ENCODE results near the gene EBPL.

The EBPL gene

DNA sequence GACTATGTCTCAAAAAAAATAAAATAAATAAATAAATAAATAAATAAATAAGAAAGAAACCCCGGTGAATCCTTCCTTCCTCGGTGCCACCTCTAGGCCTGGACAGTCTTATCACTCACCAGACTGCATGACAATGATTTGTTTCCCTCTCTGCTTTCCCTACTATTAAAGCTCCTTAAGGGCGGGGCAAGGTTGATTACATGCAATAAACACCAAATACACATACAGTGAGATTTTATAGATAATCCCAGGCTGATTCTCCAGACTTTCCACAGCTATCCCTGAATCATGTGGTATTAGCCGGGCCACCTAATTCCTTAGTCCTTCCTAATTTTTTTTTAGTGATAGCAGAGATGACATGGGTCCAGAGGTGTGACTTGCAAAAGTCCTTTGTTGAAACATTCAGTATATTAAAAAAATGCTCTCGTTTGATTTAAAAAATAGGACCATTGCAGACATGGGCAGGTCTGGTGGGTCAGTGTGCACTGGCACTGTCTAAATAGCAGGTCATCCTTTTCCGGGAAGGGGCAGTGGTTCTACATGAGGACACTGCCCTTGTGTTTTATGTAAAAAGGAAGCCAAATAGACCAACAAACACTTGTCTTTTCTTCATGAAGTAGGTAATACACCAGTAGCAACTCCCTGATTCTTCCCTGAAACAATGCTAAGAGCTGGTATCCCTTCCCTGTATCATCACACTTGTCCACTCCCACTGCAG lies 14.5 kb downstream of the EBPL start:
- no peak for DNase-seq (ENCODE audit: low spot score)

DNA sequence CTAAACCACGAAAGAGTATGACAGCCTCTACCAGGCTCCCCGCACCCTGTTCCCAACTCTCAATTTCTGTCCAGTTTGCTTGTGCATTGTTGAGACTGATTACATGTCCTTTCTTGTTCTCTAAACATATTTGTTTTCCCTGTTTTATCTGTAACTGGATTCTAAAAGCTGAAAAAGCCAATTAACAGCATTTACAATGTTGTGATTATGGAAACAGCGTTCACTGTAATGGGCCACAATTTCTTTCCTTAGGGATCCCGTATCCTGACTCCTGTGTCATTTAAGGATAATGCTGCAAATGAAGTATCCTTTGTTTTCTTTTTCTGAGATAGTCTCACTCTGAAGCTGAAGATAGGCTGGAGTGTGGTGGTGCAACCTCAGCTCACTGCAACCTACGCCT lies 20.5 kb downstream of the EBPL start:
- DNase-seq (ENCODE audit: low spot score): no peak

DNA sequence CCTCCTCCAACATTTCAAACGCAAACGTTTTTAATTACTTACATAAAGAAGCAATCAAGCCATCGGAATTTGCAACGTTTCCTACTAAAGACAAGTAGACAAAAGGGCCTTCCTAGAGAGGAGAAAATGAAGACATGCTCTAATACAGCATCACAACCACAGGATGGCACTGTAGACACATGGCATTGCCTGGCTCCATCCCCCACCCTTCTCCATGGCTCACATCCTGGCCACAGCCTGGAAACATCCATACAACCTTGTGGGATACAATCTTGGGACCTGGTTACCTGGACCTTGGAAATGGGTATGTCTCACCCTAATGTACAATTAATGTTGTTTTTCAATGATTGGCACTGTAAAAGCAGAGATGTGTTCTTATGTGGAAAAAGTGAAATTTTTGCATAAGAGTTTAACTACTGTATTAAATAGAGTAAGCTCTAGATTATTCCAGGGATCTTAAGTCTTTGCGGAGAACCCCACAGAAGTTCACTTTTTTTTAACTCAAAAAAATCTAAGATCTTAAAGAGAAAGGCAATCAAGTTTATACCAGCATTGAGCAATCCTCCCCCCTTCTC lies 21.5 kb downstream of the EBPL start:
- peak; percentile 79 for DNase-seq (ENCODE audit: low spot score)

DNA sequence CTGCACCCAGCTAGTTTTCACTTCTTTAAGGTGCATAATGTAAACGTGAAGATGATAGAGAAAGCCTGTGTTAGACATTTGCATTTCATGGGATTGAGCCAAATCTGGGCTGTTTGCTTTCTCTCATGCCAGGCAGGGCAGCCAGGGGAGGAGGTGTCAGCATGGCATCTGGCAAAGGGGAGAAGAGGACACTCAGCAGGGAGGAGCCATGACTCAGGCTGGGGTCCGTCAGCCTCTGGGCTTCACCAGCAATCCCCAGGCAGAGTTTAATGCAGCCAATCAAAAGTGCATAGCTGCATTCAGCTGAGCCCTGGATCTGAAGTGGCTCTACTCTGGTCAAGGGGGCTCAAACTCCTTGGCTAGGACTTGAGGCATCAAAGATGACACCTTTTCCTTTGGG lies 23.5 kb downstream of the EBPL start:
- no peak for DNase-seq (ENCODE audit: low spot score)

DNA sequence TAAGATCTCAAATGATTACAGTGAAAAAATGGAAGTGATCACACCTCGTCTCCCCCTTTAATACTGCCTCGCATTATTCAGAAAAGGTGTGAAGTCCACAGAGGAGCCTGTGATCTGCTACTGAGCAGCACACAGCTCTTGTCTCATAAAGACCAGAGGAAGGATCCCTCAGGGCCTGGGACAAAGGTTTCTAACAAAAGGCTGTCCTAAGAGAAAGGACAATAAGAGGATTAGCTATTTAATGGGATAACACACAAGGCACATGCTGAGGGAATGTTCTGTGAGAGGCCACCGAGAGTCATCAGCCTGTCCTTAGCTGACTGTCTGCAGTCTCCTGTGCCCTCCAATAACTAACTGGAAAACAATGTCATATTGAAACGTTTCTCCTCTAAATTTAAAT lies 26.7 kb downstream of the EBPL start:
- DNase-seq (ENCODE audit: low spot score): no peak

DNA sequence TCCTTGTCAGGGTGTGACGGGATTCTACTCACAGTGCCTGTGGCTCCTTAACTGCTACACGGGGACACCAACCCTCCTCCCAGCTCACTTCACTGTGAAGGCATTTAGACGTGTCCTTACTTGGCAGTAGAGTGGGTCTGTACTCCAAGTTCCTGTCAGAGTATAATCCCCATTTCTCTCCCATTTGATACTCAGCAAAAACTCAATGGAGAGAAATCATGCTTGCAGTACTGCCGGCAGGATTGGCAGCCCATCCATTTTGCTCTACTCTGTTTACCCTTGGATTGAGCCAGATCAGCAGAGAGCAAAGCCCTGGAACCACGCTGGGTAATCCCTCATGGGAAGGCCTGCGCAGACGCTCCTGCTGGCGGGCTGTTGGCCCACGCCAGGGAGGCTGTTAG lies 34.0 kb downstream of the EBPL start:
- DNase-seq (ENCODE audit: low spot score): no peak

DNA sequence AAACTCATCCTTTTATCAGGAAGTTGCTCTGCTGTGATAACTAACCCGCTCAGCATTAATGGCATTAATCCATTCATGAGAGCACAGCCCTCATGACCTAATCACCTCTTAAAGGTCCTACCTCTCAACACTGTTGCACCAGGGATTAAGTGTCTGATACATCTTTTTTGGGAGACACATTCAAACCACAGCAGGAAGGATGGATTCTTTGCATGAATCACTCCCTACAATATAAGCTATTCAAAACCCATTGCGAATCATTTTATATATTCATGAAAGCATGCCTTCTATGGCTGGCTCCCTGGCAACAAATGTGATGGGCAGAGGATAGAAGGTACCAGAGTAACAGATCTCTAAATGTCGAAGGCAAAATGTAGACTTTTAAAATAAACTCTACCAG lies 35.4 kb downstream of the EBPL start:
- DNase-seq (ENCODE audit: low spot score): no peak

DNA sequence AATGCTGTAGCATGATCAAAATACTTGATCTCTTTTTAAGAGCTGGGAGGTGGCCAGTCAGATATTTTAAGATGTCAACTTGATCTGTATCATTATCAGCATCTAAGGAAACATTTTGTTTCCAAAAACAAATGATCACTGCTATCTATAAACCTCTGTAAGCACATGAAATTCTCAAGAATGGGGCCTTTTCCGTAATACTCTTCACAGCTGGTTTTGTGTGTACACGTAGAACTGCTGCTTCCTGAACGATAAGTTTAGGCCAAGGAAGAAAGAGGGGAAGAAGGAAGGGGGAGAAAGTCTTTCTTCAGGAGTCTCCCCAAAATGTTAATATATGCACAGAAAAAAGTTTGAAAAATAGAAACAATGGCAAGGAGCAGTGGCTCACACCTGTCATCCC lies 37.3 kb downstream of the EBPL start:
- DNase-seq (ENCODE audit: low spot score): no peak

DNA sequence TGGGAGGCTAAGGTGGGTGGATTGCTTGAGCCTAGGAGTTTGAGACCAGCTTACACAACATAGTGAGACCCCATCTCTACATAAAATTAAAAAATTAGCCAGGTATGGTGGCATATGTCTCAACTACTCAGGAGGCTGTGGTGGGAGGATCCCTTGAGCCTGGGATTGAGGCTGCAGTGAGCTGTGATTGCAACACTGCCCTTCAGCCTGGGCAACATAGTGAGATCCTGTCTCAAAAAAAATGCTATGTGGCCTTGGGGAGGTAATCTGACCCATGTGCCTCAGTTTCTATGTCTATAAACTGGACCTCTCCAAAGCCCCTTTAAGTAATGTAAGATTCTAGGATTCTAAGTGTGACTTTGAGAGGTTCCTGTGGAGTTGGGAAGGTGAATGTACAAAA lies 37.8 kb downstream of the EBPL start:
- DNase-seq (ENCODE audit: low spot score): no peak

DNA sequence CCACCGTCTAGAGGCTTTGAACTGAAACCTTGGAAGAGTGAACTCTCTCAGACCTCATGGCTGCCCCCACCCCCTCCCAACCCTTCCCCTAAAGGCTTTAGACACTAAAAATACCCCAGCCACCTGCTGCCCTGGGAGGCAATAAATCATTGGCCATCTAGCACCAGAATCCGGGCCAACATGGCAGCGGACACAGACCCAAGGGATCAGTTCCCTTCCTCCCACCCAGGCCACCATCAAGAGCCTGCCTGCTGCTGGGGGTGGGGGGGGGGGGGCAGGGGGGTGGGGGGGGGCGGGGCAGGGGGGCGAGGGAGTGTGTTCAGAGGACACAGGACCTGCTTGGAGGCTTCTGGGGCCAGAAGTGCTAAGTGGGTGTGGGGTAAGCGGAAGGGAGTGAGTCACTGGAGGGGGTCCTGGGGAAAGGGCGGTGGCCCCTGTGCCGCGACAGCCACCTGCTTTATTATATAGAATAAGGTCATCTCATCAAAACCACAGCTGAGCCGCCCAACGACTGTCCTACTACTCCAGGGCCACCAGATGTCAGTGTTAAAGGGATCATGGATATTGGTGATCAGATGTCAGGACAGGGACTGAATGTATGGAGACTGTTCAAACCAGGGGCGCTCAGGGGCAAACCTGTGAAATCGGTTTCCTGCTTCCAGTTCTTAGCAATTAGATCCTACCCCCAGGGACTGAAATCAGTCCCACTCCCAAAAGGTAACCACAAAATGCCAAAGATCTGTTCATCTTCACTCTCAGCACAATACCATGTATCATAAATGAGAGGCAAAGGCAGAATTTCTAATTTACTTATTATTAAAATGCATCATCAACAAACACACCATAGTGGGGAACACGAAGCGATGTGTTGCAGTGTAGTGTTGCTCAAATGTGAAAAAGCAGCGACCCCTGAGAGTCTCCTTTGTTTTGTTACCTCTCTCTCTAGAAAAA lies 38.7 kb downstream of the EBPL start:
- peak; percentile 81 for DNase-seq (ENCODE audit: low spot score)

DNA sequence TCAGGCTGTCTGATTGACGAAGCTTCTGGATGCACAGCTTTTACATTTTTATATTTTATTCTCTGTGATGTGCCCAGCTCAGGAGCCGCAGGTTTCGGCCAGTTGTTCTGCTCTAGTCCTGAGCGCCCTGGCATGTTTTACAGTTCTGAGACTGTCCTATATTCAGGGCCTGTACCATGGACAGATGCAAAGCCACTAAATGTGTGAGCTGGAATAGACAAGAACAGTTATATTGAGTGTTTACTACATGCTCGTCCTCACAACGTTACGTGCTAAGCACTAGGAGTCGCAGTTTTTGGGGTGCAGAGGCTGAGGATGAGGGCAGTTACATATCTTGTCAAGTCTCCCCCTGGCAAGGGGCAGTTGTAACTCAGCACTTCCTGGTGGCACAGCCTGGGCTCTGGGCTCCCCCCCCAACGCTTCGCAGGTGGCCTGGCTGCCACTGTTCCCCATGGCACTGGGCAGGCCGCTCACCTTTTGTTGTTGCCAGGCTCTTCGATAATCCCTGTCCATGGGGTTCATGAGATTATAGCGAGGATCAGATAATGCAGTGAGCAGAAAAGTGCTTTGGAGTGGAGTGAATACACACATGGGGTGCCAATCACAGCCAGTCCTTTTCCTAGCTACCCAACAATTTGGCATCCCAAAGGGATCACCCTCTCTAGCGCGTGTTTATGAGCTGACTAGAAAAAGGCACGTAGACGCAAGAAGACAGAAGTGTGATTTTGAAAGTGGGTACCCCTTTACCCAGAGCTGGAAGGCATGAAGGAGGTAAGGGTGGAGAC lies 39.5 kb downstream of the EBPL start:
- DNase-seq (ENCODE audit: low spot score): no peak

DNA sequence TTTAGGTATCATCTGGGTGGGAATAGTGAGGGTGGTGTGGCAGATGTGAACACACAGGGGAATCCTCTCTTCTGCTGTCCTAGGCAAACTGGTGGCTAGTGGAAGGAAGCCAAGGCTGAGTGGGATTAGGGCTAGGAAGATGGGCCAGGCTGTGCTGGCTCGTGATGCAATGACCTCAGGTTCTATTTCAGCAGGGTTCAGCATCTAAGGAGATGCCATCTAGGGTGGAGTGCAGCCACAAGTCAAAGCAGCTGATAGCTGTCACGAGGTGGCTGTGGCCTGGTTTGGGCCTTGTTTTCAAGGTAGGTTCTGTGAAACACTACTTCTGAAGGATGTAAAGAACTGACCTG lies 41.3 kb downstream of the EBPL start:
- no peak for DNase-seq (ENCODE audit: low spot score)

DNA sequence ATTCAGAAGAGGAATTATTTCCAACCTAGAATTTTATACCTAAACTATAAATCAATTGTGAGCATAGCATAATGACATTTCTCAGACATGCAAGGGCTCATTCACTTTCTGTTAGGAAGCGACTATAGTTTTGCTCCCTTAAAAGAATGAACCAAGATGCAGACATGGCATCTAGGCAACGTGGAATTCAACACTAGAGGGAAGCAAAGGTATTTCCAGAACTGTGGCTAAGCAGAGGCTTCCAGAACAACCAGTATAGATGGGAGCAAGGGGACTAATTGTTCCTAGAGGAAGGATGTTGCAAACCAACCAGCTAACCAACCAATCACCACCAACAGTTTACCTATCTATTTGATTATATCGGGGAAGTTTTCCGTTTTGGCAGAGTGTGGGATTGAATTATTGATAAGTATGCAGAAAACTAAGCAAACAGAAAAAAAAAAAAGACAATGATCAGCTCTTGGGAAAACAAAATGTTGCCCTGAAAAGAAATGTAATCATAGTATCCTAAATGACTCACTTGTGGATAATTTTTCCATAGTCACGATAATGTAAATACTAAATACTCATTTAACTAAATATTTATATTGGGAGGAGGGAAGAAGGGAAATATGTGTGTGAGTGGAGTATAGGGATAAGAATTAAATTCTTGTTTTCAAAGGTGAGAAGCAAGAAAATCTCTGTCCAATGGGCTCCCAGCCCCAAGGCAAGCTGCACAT lies 41.9 kb downstream of the EBPL start:
- peak; percentile 60 for DNase-seq (ENCODE audit: low spot score)

DNA sequence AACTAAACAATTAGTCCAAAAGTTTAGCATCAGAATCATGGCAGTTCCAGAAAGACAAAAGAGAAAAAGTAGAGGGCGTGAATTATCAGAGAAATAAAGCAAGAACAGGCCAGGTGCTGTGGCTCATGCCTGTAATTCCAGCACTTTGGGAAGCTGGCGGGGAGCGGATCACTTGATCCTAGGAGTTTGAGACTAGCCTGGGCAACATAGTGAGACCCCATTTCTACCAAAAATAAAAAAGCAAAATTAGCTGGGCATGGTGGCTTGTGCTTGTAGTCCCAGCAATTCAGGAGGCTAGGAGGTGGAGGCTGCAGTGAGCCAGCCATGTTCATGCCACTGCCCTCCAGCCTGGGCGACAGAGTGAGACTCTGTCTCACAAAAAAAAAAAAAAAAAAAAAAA lies 44.6 kb downstream of the EBPL start:
- DNase-seq (ENCODE audit: low spot score): no peak

DNA sequence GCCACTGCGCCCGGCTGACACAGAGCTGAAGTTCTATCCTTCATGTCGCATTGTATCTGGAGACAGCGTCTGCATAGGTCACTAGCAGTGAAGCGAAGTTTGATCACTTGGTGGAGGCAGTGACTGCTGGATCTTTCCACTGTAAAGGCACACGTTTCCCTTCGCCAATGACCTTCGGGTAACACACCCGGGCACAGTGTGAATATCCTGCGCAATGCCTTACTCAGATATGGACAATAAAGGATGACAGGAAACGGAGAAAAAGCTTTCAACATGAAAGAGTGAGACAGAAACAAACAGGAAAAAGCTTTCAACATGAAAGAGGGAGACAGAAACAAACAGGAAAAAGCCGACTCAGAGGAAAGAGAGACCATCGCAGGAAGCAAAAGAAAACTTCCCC lies 45.8 kb downstream of the EBPL start:
- DNase-seq (ENCODE audit: low spot score): no peak

DNA sequence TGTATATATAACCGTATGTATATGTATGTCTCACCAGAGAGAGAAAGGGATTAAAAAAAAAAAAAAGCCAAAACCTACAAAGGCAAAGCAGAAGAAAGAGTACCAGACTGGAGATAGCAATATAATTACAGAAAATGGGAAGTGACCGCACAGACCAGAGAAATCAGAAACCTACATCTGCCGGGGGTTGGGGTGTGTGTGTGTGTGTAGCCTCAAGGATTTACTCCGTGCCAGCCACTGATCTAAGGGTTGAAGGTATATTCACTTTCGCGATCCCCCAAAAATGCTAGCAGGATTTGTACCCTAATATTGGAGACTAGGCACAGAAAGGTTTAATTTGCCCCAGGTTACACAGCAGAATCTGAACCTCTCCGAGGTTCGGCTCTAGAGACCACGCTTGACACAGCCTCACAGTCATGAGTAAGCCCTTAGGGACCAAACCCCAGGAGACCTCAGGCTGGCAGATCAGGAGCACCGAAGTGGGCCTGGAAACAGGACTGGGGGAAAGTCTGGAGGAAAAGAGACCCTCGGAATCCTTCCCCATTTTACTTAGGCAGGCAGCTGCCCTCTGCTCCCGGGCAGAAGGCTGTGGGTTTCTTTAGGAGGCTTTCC lies 48.1 kb downstream of the EBPL start:
- no peak for DNase-seq (ENCODE audit: low spot score)

DNA sequence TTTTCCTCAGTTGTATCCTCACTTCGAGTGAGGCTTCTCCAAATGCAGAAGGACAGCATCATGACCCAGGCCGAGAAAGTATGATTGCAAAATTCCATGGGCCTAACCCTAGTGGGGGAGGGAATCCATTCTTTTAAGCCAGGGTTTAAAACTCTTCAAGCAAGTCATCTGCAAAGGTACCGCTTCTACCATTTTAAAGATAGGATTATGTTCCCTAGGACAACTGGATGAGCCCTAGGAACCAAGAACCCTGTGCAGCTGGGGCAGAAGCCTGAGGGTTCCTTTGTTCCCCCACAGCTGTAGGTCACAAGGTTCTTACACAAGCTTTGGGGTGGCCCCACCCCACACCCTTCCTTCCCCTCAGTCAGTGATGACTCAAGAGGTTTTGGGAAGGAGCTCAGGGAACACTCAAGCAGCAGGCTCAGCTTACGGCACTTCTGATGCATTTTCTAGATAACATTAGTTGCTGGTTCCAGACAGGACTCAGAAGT lies 49.4 kb downstream of the EBPL start:
- no peak for DNase-seq (ENCODE audit: low spot score)

DNA sequence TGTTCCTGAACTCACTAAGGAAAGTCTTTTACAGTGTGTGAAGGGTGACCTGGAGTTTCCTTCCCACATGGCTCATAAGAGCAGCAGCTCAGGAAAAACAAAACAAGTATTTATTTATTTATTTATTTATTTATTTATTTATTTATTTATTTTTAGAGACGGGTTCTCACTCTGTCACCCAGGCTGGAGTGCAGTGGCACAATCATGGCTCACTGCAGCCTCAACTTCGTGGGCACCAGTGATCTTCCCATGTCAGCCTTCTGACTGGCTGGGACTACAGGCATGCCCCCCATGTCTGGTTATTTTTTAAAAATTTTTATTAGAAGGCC lies 52.6 kb downstream of the EBPL start:
- DNase-seq (ENCODE audit: low spot score): no peak

DNA sequence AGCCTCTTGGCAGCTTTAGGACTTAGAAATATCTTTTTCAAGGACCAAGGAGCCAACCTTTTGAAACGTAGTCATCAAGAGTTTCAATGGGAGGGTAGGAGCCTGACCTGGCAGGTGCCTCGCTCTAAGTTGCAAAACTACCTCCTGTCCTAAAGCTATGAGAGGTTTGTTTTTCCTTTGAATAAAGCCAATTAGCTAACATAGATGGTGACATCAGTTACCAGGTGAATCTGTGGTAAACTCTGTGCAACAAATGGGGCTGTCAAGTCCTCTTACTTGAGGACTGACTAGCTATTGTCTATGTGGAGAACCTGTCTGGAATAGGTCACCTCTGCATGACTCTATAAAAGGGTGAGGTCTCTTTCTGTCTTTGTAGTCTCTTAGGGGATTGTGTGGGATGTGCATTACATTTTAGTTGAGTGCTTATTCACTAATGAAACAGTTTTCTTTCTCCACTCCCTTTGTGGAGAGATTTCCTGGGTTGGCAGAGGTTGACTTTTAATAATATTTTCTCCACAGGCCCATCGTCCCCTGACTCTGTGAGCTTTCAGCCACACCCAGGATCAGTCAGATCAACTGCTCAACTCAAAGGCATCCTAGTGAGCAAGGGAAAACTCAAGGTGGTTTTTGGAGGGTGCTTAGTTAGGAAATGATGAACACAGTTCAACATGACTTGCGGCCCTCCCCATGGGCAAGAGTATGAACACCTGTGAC lies 53.1 kb downstream of the EBPL start:
- no peak for DNase-seq (ENCODE audit: low spot score)

DNA sequence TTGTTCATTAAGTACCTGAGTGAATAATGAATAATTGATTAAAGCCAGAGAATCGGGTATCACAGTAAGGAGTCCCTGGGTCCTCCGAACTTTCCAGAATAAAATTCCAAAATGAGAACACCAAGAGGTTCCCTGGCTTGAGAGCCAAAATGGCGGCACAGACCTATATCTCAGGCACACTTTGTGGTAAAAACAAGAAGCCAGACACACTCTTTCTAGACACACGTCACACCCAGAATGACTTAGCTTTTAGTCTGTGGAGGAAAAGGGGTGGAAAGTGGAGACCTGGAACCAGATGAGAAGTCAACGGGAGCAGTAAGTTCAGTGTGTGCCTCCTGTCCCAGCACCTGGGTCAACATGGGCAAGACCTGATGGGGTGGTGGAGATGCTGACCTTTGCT lies 54.6 kb downstream of the EBPL start:
- DNase-seq (ENCODE audit: low spot score): no peak

Measured in SW480 (cell line).